Transverse colon (tissue), 4 donors: ENCODE results near the gene ZNF586. TPM values are rescaled to one million over a fixed set of nuclear protein-coding genes. Genes with fewer than 3 reads are reported as not detected.
"Not testable (repeated sequence)": the region's sequence is repeated elsewhere in the genome, so short reads cannot be mapped to it uniquely, and the experiment has no call there.

Source experiments
- DNase-seq: peaks from one replicate; pipeline ENCODE4 v3.0.0-alpha.2; 2019
- H3K27ac ChIP-seq, 4 donors: fragments of 200-600 bp; sonication (generic); 2 replicates each; pipeline ENCODE4 v1.5.1; 2016 to 2018; ENCODE audit warnings: inconsistent platforms in 4 of 4
- H3K27me3 ChIP-seq: fragments of 200-600 bp; sonication (generic); 2 replicates; pipeline ENCODE4 v1.5.1; 2017; ENCODE audit warnings: inconsistent platforms
- H3K36me3 ChIP-seq, 4 donors: fragments of 200-600 bp; sonication (generic); 2 replicates each; pipeline ENCODE4 v1.5.1; 2017 to 2019; ENCODE audit warnings: inconsistent platforms in 4 of 4
- H3K4me1 ChIP-seq, 4 donors: fragments of 200-600 bp; sonication (generic); 2 replicates each; pipeline ENCODE4 v1.5.1; 2017 to 2020; ENCODE audit warnings: inconsistent platforms in 4 of 4
- H3K4me3 ChIP-seq, 4 donors: fragments of 200-600 bp; sonication (generic); 1 replicate in 1 of 4; 2 replicates in 3 of 4; pipeline versions ENCODE4 v1.5.1 to v1.6.1; 2017 to 2019; ENCODE audit warnings: inconsistent platforms in 4 of 4
- H3K9me3 ChIP-seq, 2 donors: fragments of 200-600 bp; sonication (generic); 2 replicates each; pipeline ENCODE4 v1.5.1; 2017 to 2019; ENCODE audit warnings: inconsistent platforms in 2 of 2
- EP300 ChIP-seq: sonication (generic); formaldehyde crosslinking; IDR thresholded peaks from one replicate; pipeline ENCODE4 v1.6.1; 2017; ENCODE audit warnings: antibody characterized with exemption, low read depth
- POLR2A ChIP-seq: fragments of 450-650 bp; IDR thresholded peaks from one replicate; pipeline ENCODE4 v1.6.1; 2016; ENCODE audit warnings: antibody characterized with exemption, mild to moderate bottlenecking, moderate library complexity
- POLR2AphosphoS5 ChIP-seq, 3 donors: sonication (generic); formaldehyde crosslinking; IDR thresholded peaks; one replicate each; pipeline ENCODE4 v1.6.1; 2016; ENCODE audit warnings: antibody characterized with exemption in 3 of 3
- WGBS, 2 donors: methylation state at CpG; one replicate each; pipeline ENCODE4 v1.1.5; 2018; ENCODE audit warnings: low coverage in 1 of 2; 5-methylcytosine and 5-hydroxymethylcytosine counted together
- in situ Hi-C, 4 donors: fragments of 200-750 bp; cut with MboI; loops; one replicate each; pipeline versions ENCODE4 v1.15.0 to v1.15.1; 2017; ENCODE audit warnings: low sequenced_read_pairs in 3 of 4, low pct_ligation_motif_present in 1 of 4, low pct_unique_long_range_greater_than_20kb in 1 of 4
- intact Hi-C: fragments of 100-400 bp; cut with DNase I; formaldehyde crosslinking; loops from one replicate; pipeline ENCODE4 v1.15.1; 2023; ENCODE audit warnings: low total_unique reads
- total RNA-seq, 4 donors: library from RNA; depleted of rRNA; stranded (reverse); fragments of >200 nt; gene quantifications; one replicate each; pipeline ENCODE4 v1.1.0, GENCODE V29; 2016
- TF ChIP-seq, protein P1 (sequence below), 5 experiments: fragments of 200-600 bp in 3 of 5; fragments of 450-650 bp in 2 of 5; sonication (generic) in 3 of 5; IDR thresholded peaks; 1 replicate in 2 of 5; 2 replicates in 3 of 5; pipeline ENCODE4 v1.5.1; 2016 to 2017; ENCODE audit warnings: antibody characterized with exemption in 5 of 5, inconsistent platforms in 3 of 5, mild to moderate bottlenecking in 2 of 5, moderate library complexity in 1 of 5

ZNF586 gene
- total RNA-seq: 10 to 100 TPM; 20.8 to 79.2 (median 27.3) TPM

DNA sequence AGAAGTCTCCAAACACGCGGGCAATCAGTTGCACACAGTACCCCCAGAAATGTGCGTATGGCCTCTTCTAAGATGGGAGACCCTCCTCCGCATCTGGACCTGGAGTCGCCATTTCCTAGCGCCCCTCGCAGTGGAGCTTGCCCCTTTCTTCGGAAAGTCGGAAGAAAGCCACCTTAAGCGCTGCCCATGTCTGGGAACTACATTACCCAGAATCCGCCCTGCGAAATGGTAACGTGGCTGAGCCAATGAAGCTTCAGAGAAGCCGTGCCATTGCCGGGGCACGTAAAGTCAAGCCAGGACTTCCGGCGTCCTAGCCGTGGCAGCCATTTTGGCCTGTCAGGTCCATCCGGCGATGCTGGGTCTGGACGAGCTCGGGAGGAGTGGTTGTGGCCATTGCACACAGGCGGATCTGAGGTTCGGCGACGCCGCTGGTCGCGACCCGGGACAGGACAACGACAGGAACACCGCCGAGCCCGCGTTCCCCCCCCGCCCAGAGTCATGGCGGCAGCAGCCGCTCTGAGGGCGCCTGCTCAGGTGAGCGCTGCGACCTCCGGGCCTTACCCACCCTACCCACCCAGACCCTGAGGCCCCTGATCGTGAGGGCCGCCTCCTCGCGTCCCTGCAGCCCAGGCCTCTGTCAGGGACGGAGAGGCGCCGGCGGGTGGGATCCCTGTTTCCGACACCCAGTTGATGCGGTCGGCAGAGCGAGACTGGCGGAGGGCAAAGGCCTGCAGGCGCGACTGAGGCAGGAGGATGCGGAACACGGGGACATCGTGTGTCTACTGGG is at the start of gene ZNF586:
ZNF586 (plus strand) TSS at position 332 of the 787 bp plus-strand sequence; CDS start at position 499, 167 bp downstream.
- H3K27ac ChIP-seq: peak within 1 kb of the TSS; percentile 85 to 95 (median 88)
- H3K27me3 ChIP-seq: no peaks in the 10 kb centered on the region
- TF ChIP-seq, protein P1, sequence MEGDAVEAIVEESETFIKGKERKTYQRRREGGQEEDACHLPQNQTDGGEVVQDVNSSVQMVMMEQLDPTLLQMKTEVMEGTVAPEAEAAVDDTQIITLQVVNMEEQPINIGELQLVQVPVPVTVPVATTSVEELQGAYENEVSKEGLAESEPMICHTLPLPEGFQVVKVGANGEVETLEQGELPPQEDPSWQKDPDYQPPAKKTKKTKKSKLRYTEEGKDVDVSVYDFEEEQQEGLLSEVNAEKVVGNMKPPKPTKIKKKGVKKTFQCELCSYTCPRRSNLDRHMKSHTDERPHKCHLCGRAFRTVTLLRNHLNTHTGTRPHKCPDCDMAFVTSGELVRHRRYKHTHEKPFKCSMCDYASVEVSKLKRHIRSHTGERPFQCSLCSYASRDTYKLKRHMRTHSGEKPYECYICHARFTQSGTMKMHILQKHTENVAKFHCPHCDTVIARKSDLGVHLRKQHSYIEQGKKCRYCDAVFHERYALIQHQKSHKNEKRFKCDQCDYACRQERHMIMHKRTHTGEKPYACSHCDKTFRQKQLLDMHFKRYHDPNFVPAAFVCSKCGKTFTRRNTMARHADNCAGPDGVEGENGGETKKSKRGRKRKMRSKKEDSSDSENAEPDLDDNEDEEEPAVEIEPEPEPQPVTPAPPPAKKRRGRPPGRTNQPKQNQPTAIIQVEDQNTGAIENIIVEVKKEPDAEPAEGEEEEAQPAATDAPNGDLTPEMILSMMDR (IDR thresholded peaks at IDR 0.05): no peak
- TF ChIP-seq POLR2A (peak; percentile 58), EP300 (no peak), POLR2AphosphoS5 (IDR thresholded peaks at IDR 0.05) (peak; percentile 33 to 81 (median 80))
- H3K9me3 ChIP-seq: peaks cover 9 to 10% of the 10 kb centered on the region in 2 donors
- peaks cover 0 to 34% (median 0%) of the 10 kb centered on the region in 4 donors for H3K36me3 ChIP-seq
- in situ Hi-C loops (no loop called here), intact Hi-C loops (loop anchor here (10.0 kb wide), 1 partner anchor 145 kb away; the partner anchor contains the start of gene ZNF417)
- 0 to 3% methylated on average over 1 to 50 of the region's 61 CpGs for WGBS, 2 donors
- H3K4me1 ChIP-seq: peaks cover 0 to 19% (median 8%) of the 10 kb centered on the region in 4 donors
- H3K4me3 ChIP-seq: peak within 1 kb of the TSS; percentile 50 to 99 (median 85)
- DNase-seq: peak; percentile 90

DNA sequence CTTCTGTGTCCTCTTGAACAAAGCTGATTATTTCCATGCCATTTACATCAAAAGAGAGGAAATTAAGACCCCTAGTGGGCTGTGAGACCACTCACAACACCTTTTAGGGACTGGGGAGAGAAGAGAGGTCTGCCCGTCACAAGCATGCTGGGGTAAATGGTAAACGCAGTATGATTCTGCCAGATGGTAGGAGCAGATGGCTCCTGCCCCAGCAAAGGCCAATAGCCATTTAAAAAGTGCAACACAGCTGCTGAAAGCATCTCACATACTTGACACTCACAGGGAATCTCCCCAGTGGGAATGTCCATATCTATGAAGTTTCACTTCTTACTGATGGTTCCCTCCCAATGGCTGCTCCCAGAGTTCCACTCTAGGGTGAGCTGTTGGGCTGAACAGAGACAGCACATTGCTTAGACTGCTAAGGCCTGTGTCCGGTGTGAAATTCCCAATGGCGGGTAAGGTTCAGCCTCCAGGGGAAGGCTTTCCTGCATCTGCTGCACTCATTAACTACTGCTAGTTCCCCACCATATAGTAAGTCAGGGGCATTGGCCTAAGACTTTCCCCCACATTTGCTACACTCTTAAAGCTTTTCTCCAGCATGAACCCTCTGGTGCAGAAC is 49.5 kb upstream of the ZNF586 start:
- Histone ChIP-seq H3K27me3 (no peaks in the 10 kb centered on the region), H3K36me3 (peaks cover 0 to 41% (median 17%) of the 10 kb centered on the region in 4 donors), H3K9me3 (peaks cover 52 to 73% of the 10 kb centered on the region in 2 donors), H3K27ac (no peak overlapping the region), H3K4me3 (no peak overlapping the region), H3K4me1 (no peaks in the 10 kb centered on the region)
- TF ChIP-seq POLR2A (no peak), EP300 (no peak)
- intact Hi-C loops (no loop called here), in situ Hi-C loops (no loop called here)
- no peak for DNase-seq
- 94% methylated on average over 4 of the region's 4 CpGs; no CpG with 5 or more reads in 1 of the 2 donors for WGBS, 2 donors

- no peak overlapping the region for H3K27ac ChIP-seq
- H3K4me3 ChIP-seq: no peak overlapping the region
- TF ChIP-seq, protein P1 (IDR thresholded peaks at IDR 0.05): no peak
- no peak for TF ChIP-seq EP300
- no peak for TF ChIP-seq POLR2A
- TF ChIP-seq POLR2AphosphoS5 (IDR thresholded peaks at IDR 0.05): no peak
- H3K36me3 ChIP-seq: peaks cover 0 to 41% (median 17%) of the 10 kb centered on the region in 4 donors
- peaks cover 59 to 80% of the 10 kb centered on the region in 2 donors for H3K9me3 ChIP-seq
- DNase-seq: no peak
- no peaks in the 10 kb centered on the region for H3K27me3 ChIP-seq
- WGBS, 2 donors: 99 to 100% methylated on average over 2 to 10 of the region's 10 CpGs
- no peaks in the 10 kb centered on the region for H3K4me1 ChIP-seq
- intact Hi-C loops: no loop called here
- in situ Hi-C loops: no loop called here
Observed at GRCh38 chr19:57720878-57721277, 48.6 kb upstream of the ZNF586 start.

DNA sequence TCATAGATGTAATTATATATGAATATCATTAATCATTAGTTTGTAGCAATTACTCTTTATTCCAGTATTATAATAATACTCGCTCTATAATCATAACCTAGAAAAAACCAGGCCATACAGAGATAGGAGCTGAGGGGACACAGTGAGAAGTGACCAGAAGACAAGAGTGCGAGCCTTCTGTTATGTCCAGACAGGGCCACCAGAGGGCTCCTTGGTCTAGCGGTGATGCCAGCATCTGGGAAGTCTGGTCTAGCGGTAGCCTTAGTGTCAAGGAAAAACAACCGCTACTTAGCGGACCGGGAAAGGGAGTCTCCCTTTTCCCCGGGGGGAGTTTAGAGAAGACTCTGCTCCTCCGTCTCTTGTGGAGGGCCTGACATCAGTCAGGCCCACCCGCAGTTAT is 31.2 kb upstream of the ZNF586 start:
- H3K9me3 ChIP-seq: peaks cover 8 to 11% of the 10 kb centered on the region in 2 donors
- H3K27me3 ChIP-seq, H3K27ac ChIP-seq, H3K4me1 ChIP-seq, intact Hi-C loops, H3K4me3 ChIP-seq, H3K36me3 ChIP-seq: not testable (repeated sequence)
- peak; percentile 54 for DNase-seq
- WGBS, 2 donors: 19 to 22% methylated on average over 3 to 10 of the region's 10 CpGs
- in situ Hi-C loops: loop anchor here in 1 of 4 donors (25.0 kb wide), 1 partner anchor 174 kb away; the partner anchor contains the start of gene ZNF417
- TF ChIP-seq, protein P1 (IDR thresholded peaks at IDR 0.05): peak; percentile 52 to 73 (median 63)

GRCh38 chr19:57738770-57739169 is 30.7 kb upstream of the ZNF586 start:
- H3K27ac ChIP-seq, H3K36me3 ChIP-seq, H3K4me3 ChIP-seq, intact Hi-C loops, DNase-seq, H3K27me3 ChIP-seq, H3K4me1 ChIP-seq, H3K9me3 ChIP-seq: not testable (repeated sequence)
- 89 to 97% methylated on average over 7 of the region's 7 CpGs for WGBS, 2 donors
- in situ Hi-C loops: loop anchor here in 1 of 4 donors (25.0 kb wide), 1 partner anchor 174 kb away; the partner anchor contains the start of gene ZNF417
